Parathyroid adenoma (tissue), 2 donors: Measurements from ENCODE around the gene TIMM10.
A peak's percentile ranks its signal among the peaks of the same experiment; 100 is the strongest.

Experiments
- H2AFZ ChIP-seq: fragments of 300-600 bp; sonication (generic); one replicate; pipeline ENCODE4 v1.7.0; 2017; ENCODE audit warnings: antibody characterized with exemption, mild to moderate bottlenecking
- H3K27ac ChIP-seq: fragments of 300-600 bp; sonication (generic); one replicate; pipeline ENCODE4 v1.7.0; 2017
- H3K27me3 ChIP-seq: fragments of 300-600 bp; sonication (generic); one replicate; pipeline ENCODE4 v1.7.0; 2017; ENCODE audit warnings: low read length; ENCODE audit not compliant: control insufficient read depth, insufficient read depth
- H3K36me3 ChIP-seq: fragments of 300-600 bp; sonication (generic); one replicate; pipeline ENCODE4 v1.7.0; 2017; ENCODE audit warnings: low read length; ENCODE audit not compliant: control insufficient read depth, insufficient read depth
- H3K4me1 ChIP-seq: fragments of 300-600 bp; sonication (generic); one replicate; pipeline ENCODE4 v1.7.0; 2017; ENCODE audit warnings: control low read depth
- H3K4me2 ChIP-seq: fragments of 300-600 bp; sonication (generic); one replicate; pipeline ENCODE4 v1.7.0; 2017; ENCODE audit warnings: low read length
- H3K4me3 ChIP-seq: fragments of 300-600 bp; sonication (generic); one replicate; pipeline ENCODE4 v1.7.0; 2017; ENCODE audit warnings: low read depth, low read length
- H3K79me2 ChIP-seq: fragments of 300-600 bp; sonication (generic); one replicate; pipeline ENCODE4 v1.7.0; 2017; ENCODE audit warnings: control low read depth
- H3K9ac ChIP-seq: fragments of 300-600 bp; sonication (generic); one replicate; pipeline ENCODE4 v1.7.0; 2017; ENCODE audit warnings: mild to moderate bottlenecking
- H3K9me3 ChIP-seq: fragments of 300-600 bp; sonication (generic); one replicate; pipeline ENCODE4 v1.7.0; 2017; ENCODE audit warnings: low read length; ENCODE audit not compliant: control insufficient read depth
- TF ChIP-seq, protein P1 (sequence below): fragments of 300-600 bp; sonication (generic); IDR thresholded peaks from one replicate; pipeline ENCODE4 v1.7.0; 2017; ENCODE audit warnings: antibody characterized with exemption, mild to moderate bottlenecking
- donor health status: primary hyperparathyroidism.

The TIMM10 gene

DNA sequence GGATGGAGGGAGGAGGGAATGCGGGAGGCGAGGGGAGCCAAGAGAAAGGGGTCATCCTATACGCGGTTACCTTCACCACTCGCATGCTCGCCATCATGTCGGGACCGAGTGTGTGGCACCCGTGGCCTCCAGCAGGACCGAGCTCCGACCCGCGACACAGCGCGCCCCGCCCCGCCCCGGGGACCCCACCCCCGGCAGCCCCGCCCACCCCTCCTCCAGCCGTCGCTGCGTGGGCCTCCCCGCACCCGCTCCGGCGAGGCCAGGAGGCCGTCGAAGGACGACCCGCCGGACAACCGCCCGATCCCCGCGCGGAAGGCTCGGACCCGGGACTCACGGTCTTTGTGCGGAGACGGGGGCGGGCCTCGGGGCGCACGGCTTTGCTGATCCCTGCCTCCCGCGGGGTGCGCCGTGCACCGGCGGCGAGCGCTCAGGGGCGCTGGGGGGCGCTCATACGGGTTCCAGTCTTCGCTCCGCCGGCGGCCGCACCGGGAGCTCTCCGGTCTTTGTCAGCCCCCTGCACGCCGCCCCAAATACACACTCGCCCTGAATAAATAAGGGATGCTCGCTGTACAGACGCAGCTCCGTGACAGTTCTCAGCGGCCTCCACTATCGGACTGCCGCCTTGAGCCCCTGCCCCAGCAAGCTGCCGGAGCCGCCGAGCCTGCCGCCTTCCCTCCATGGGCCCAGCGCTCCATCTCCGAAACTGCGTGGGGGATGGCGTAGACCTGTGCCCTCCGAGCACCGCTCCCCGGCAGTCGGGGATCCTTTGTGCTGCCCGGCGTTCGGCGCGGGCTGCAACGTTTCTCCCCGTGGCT is 37.2 kb upstream of the TIMM10 start, which contains the start of gene UBE2L6:
UBE2L6 (minus strand) TSS at position 158 of the 815 bp plus-strand sequence; CDS start at position 97, 61 bp downstream.
- Histone ChIP-seq H3K4me1 (no peaks in the 10 kb centered on the region), H3K4me3 (peak within 1 kb of the TSS; percentile 66), H3K4me2 (peak within 1 kb of the TSS; percentile 69), H3K9ac (peak within 1 kb of the TSS; percentile 19), H3K9me3 (no peaks in the 10 kb centered on the region), H3K79me2 (no peaks in the 10 kb centered on the region), H3K27me3 (no peaks in the 10 kb centered on the region), H2AFZ (peak within 1 kb of the TSS; percentile 85), H3K36me3 (no peaks in the 10 kb centered on the region), H3K27ac (peak within 1 kb of the TSS; percentile 64)
- TF ChIP-seq, protein P1, sequence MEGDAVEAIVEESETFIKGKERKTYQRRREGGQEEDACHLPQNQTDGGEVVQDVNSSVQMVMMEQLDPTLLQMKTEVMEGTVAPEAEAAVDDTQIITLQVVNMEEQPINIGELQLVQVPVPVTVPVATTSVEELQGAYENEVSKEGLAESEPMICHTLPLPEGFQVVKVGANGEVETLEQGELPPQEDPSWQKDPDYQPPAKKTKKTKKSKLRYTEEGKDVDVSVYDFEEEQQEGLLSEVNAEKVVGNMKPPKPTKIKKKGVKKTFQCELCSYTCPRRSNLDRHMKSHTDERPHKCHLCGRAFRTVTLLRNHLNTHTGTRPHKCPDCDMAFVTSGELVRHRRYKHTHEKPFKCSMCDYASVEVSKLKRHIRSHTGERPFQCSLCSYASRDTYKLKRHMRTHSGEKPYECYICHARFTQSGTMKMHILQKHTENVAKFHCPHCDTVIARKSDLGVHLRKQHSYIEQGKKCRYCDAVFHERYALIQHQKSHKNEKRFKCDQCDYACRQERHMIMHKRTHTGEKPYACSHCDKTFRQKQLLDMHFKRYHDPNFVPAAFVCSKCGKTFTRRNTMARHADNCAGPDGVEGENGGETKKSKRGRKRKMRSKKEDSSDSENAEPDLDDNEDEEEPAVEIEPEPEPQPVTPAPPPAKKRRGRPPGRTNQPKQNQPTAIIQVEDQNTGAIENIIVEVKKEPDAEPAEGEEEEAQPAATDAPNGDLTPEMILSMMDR: no peak

DNA sequence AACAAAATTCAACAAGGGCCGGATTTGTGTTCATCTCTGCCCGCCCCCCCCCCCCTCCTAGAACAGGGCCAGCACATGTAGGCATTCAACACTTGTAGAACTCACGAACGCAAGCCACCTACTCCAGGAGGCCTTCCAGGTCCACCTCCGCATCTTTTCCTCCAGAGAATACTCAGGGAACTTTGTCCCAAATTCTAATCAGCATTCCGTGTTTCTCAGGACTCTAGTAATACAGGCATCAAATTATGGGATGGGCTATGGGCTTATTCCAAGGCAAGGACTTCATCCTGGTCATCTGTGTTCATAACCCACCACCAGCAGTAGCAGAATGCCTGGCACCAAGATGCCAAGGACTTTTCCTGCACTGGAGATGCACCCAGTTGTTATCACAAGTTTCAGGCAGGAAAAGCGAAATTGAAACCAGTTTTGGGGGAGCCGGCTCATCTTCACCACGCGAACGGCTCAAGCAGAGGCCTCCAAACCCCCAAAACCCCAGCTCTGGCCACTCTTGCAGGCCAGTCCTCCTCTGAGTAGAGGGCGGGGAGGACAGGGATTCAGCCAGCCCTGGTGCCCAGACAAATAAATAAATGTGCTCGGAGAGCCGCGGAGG is 36.5 kb upstream of the TIMM10 start:
- no peaks in the 10 kb centered on the region for H3K4me1 ChIP-seq
- H3K79me2 ChIP-seq: no peaks in the 10 kb centered on the region
- H3K36me3 ChIP-seq: no peaks in the 10 kb centered on the region
- H3K27ac ChIP-seq: peak overlapping the region; percentile 64
- TF ChIP-seq, protein P1: no peak
- no peaks in the 10 kb centered on the region for H3K9me3 ChIP-seq
- H3K9ac ChIP-seq: no peak overlapping the region
- H2AFZ ChIP-seq: peak overlapping the region; percentile 80
- no peaks in the 10 kb centered on the region for H3K27me3 ChIP-seq
- H3K4me2 ChIP-seq: peak overlapping the region; percentile 65
- H3K4me3 ChIP-seq: peak overlapping the region; percentile 66

DNA sequence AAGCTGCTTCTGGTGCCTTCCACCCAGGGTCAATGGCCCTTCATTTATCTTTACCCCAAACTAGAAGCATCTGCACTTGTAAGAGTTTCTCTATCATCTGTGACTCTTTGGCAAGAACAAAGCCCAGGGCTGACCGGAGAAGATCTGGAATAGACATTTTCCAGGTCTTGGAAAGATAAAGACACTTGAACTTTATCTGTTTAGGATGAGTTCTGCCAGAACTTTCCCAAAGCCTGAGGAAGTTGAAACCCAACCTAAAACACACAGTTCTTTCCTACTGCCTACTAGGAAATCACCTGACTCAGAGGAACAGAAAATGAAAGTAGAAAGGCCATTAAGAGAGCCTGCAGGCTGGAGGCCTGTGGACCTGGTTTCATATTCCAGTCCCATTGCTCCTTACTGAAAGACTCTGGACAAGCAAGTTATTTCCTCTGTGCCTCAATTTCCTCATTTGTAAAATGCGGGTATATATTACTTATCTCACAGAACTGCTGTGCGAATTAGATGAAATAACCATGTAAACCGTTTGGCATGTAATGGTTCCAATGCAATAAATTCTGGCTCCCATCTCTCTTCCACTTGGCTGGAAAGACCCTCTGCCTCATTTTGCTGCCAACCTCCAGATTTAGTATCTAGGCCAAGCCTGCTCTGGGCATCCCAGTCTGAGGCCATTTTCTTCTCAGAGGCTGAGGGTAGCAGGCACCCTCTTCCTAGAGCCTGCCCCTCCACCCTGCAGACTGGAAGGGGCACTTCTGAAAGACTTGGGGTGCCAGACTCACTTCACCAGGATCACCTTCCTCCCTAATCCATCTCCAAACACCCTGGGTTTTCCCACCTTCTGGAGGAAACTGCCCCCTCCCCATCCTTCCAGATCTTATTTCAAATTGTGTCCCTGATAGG is 35.7 kb upstream of the TIMM10 start:
- Histone ChIP-seq H3K4me1 (no peaks in the 10 kb centered on the region), H3K9me3 (no peaks in the 10 kb centered on the region), H3K27ac (peak overlapping the region; percentile 55), H3K27me3 (no peaks in the 10 kb centered on the region), H3K79me2 (no peaks in the 10 kb centered on the region), H3K4me3 (peak overlapping the region; percentile 27), H3K4me2 (peak overlapping the region; percentile 65), H3K9ac (no peak overlapping the region), H2AFZ (peak overlapping the region; percentile 25), H3K36me3 (no peaks in the 10 kb centered on the region)
- TF ChIP-seq, protein P1: no peak

DNA sequence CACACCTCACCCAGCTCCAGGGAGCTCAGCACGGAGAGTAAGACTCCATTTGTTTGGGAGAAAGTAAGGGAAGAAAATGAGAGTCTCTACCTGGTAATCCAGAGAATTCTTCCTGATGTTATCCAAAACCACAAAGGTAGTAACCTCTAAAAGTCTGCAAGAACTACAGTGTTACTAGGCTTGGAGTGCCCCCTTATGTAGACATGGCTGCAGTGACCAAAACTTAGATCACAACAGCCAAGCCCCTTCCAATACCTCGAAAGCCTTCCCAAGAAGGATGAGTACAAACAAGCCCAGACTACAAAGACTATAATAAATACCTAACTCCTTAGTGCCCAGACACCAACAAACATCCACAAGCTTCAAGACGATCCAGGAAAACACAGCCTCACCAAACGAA is 32.0 kb upstream of the TIMM10 start:
- Histone ChIP-seq H3K27ac (no peak overlapping the region), H3K4me3 (no peak overlapping the region), H2AFZ (no peak overlapping the region), H3K4me2 (no peak overlapping the region), H3K9me3 (no peaks in the 10 kb centered on the region), H3K9ac (no peak overlapping the region), H3K79me2 (no peaks in the 10 kb centered on the region), H3K27me3 (no peaks in the 10 kb centered on the region), H3K36me3 (no peaks in the 10 kb centered on the region), H3K4me1 (no peaks in the 10 kb centered on the region)
- TF ChIP-seq, protein P1: no peak
